Inflammatory macrophage treated with lipopolysaccharide for 1 hour (primary cell): ENCODE data around the gene KATNAL2.
"Not testable (repeated sequence)": the region's sequence is repeated elsewhere in the genome, so short reads cannot be mapped to it uniquely, and the experiment has no call there.

Source experiments
- DNase-seq, 2 donors: peaks; one replicate each; pipeline ENCODE4 v3.0.0-alpha.2; 2020 to 2022

The KATNAL2 gene

DNA sequence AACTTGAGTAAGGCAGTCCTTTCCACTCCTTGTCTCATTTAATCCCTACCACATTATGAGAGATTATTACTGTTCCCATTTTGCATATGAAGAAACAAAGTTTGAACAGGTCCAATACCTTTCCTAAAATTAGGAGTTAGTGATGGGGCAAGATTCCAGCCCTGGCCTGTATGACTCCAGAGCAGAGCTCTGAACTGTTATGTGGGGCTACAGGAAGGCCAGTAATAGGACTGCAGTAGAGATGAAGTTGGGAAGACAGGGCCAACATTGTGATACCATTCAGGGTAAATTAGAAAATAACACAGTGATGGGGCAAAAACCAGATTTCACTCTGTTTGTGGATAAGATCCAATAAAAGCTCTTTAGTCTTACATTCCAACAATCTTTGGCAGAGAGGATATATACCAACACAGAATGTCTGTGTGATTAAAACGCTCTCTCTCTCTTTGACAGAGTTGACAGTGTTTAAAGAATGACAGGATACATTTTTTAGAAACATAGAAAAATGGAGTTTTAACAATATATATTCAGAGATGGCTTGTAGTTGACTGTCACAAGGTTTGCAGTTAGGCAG is 22.7 kb downstream of the KATNAL2 start:
- DNase-seq, result no peak

DNA sequence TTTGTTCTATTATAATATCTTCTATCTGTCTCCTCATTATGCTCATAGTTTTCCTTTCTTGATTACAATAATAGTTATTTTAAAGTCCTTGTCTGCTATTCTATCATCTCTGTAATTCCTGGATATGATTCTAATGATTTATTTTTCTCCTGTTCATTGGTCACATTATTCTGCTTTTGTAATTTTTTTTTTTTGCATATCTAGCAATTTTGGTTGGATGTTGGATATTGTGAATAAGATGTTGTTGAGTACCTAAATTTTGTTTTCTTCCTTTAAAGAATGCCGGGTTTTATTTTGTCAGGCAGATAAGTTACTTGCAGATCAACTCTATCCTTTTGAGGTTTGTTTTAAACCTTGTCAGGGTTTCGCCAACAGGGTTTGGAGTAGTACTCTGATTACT is 25.2 kb downstream of the KATNAL2 start:
- no peak for DNase-seq

- DNase-seq, result peak; percentile 58 to 86
These were observed 29.4 kb downstream of the KATNAL2 start for GRCh38 chr18:46946656-46947282.

DNA sequence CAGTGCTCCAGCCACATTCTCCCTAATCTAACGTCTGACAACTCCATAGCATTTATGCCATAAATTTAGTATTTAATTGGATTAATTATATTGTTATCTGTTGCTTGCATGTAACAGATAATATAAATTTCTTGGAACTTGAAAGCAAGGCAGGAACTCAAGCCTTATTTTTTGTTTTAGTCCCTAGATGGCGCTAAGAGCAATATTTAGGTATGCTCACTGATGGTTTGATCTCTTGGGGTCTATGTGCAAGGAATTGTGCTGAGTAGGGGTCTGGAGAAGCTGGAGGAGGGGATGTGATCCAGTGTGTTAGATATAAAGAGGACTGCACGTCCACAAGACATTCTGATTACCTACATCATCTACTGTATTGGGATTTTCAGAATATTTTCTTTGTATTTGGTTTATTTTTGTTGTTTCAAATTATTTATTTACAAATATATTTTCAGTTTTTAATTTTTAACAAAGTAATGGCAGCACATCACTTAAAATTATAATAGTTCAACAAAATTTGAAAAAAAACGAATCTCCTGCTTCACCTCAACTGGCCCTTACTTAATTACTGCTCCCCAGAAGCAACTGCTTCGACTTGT is 32.8 kb downstream of the KATNAL2 start:
- DNase-seq, result peak; percentile 3 to 20

DNA sequence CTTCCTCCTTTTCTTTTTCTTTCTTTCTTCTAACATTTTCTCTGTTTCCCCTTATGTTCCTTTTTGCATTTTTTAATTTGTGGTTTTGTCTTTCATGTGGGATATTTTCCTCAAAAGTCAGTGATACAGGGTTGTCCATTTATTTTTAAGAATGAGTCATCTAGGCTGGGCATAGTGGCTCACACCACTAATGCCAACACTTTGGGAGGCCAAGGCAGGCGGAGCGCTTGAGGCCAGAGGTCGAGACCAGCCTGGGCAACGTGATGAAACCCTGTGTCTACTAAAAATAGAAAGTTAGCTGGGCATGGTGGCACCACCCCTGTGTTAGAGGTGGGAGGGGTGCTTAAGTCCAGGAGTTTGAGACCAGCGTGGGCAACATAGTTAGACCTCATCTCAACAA is 35.8 kb downstream of the KATNAL2 start:
- no peak for DNase-seq

- DNase-seq, result no peak
These were observed 40.8 kb downstream of the KATNAL2 start for GRCh38 chr18:46958209-46958608.

- not testable (repeated sequence) for DNase-seq
These were observed 46.5 kb downstream of the KATNAL2 start for GRCh38 chr18:46963656-46964578.

GRCh38 chr18:46964579-46965293 is 47.3 kb downstream of the KATNAL2 start:
- not testable (repeated sequence) for DNase-seq

DNA sequence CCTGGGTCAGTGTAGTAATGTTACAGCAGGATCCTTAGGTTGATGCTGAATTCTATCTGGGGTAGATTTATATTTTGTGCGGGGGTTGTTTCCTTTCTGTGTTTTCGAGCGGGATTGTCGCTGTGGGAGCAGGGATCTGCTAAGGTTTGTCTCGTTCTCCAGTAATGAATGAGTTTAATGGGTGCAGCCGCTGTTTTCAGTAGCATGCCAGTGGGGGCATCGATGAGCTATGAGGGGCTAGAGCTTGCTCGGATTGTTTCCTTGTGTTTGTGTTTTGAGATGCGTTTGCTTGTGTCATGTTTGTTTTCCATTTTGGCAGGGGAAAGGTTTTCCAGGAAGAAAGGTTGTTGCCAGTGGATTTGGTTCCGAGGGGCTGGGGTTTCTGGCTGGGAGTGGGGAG is 48.9 kb downstream of the KATNAL2 start:
- not testable (repeated sequence) for DNase-seq

DNA sequence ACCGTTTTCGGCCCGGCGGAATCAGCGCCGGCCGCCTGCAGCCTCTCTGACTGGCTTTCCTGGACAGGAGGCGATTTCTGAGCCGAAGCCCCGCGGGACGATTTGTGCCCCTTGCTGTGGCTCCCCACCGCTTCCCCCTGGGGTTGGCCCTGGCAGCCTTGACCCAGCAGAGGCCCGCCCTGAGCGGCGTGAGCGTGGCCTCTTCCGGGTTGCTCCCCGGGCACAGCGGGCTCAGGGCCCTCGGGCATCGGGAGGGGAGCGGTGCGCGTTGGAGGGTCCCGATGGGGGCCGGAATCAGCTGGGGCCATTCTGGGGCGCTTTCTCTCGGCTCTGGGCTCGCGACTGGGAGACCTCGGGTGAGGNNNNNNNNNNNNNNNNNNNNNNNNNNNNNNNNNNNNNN is 52.1 kb downstream of the KATNAL2 start:
- DNase-seq, result not testable (repeated sequence)

GRCh38 chr18:47019870-47020269 is 102.5 kb downstream of the KATNAL2 start:
- not testable (repeated sequence) for DNase-seq

GRCh38 chr18:47020757-47021156 is 103.4 kb downstream of the KATNAL2 start:
- not testable (repeated sequence) for DNase-seq

DNA sequence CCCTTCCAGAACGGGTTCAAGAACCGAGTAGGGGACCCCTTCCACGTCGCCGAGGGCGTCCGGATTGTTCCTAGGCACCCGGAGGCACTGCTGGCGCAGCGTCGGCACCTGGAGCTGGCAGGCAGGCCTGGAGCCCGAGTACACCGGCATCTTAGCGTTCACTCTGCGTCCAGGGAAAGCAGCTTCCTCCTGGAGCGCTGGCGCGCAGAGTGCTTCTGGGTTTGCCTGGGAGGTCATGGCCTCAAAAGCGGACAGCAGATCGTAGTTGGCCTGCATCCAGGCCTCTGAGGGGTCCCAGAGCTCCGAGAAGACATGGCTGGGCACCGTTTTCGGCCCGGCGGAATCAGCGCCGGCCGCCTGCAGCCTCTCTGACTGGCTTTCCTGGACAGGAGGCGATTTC is 105.4 kb downstream of the KATNAL2 start:
- DNase-seq, result not testable (repeated sequence)

- DNase-seq, result not testable (repeated sequence)
These were observed 106.5 kb downstream of the KATNAL2 start for GRCh38 chr18:47023769-47024465.

DNA sequence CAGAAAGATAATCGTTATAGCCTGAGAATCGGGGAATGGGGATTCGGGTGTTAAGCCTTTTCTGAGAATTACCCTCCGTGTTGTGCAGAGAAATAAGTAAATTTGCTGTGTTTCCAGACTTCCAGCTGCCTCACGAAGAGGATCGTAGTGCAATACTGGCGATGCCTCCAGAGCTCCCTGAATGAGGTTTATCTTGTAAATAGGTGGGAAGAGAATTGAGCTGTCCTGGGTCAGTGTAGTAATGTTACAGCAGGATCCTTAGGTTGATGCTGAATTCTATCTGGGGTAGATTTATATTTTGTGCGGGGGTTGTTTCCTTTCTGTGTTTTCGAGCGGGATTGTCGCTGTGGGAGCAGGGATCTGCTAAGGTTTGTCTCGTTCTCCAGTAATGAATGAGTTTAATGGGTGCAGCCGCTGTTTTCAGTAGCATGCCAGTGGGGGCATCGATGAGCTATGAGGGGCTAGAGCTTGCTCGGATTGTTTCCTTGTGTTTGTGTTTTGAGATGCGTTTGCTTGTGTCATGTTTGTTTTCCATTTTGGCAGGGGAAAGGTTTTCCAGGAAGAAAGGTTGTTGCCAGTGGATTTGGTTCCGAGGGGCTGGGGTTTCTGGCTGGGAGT is 108.3 kb downstream of the KATNAL2 start:
- not testable (repeated sequence) for DNase-seq

GRCh38 chr18:47028738-47029137 is 111.3 kb downstream of the KATNAL2 start:
- not testable (repeated sequence) for DNase-seq

- DNase-seq, result not testable (repeated sequence)
These were observed 112.4 kb downstream of the KATNAL2 start for GRCh38 chr18:47029684-47030353.

- not testable (repeated sequence) for DNase-seq
These were observed 113.5 kb downstream of the KATNAL2 start for GRCh38 chr18:47030887-47031286.

- no peak for DNase-seq
These were observed 115.5 kb downstream of the KATNAL2 start for GRCh38 chr18:47032945-47033344.

GRCh38 chr18:47034591-47034990 is 117.2 kb downstream of the KATNAL2 start:
- not testable (repeated sequence) for DNase-seq

- no peak for DNase-seq
These were observed 117.8 kb downstream of the KATNAL2 start, which contains the start of gene ELOA2 for GRCh38 chr18:47035156-47035671. ELOA2 (minus strand) TSS chr18:47035621; CDS start chr18:47035264, 357 bp downstream.
